ENCODE results near the gene SLC1A3. TPM values are rescaled to one million over a fixed set of nuclear protein-coding genes. Genes with fewer than 3 reads are reported as not detected.

SLC1A3 gene
- total and polyA plus RNA-seq, 2 of the 4 experiments (the other 2 are of a cell fraction), result 0.27 to 1.3 TPM

DNA sequence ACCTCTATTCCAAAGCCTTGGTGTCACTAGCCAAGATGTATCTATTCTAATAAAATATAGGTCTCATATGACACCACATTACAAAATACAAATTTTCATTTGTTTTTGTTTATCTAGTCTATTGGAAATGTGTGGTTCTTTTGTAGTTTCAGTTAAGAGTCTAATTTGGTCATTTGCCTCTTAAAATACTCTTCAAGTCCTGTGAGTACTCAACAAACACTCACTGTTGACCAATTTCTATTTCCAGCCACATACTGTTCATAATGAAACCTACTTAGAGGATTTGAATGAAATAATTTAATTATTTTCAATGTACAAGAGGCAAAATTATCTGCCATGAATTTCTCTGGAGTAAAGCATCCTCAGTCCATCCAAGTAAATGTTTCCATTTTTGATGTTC is 40.6 kb downstream of the SLC1A3 start:
- Histone ChIP-seq H2AK9ac (replicated peaks; ENCODE audit: low read depth, low read length, poor library complexity) (no peak overlapping the region), H3K27ac (ENCODE audit: insufficient read depth, low read length) (no peak overlapping the region), H3K18ac (ENCODE audit: low read depth, low read length) (no peak overlapping the region), H2AK5ac (ENCODE audit: low read depth, low read length) (no peak overlapping the region), H2AFZ (replicated peaks; ENCODE audit: low read length, poor library complexity) (no peak overlapping the region), H2BK20ac (ENCODE audit: low read depth, low read length) (no peak overlapping the region), H2BK120ac (ENCODE audit: low read depth, low read length) (no peak overlapping the region), H3K79me1 (ENCODE audit: low read depth in 1 of 2, low read length in 2 of 2) (no peaks in the 10 kb centered on the region), H3K36me3 (ENCODE audit: control insufficient read depth, insufficient read depth, low read length) (no peaks in the 10 kb centered on the region), H4K5ac (ENCODE audit: low read depth, low read length) (no peak overlapping the region), H3K56ac (ENCODE audit: extremely low read depth, insufficient read depth, low read length) (no peak overlapping the region), H3K27me3 (ENCODE audit: control insufficient read depth, insufficient read depth, low read length) (peaks cover 2% of the 10 kb centered on the region), H3K4me3 (ENCODE audit: insufficient read depth, low read depth, low read length) (no peak overlapping the region), H3K4me1 (ENCODE audit: control insufficient read depth, insufficient read depth, low read length) (0 out of 2 replicates have a peak, but pooled peaks cover 2% of the 10 kb centered on the region), H3K4ac (ENCODE audit: low read depth, low read length) (no peak overlapping the region), H4K91ac (ENCODE audit: insufficient read depth, low read depth, low read length) (no peak overlapping the region), H3K14ac (replicated peaks; ENCODE audit: low read depth, low read length) (no peak overlapping the region), H3K9me1 (ENCODE audit: insufficient read depth, low read length) (0 out of 2 replicates have a peak, but pooled peaks cover under 1% of the 10 kb centered on the region), H3K23ac (ENCODE audit: low read depth, low read length) (no peak overlapping the region), H4K8ac (ENCODE audit: low read depth in 2 of 2, low read length in 2 of 2) (no peak overlapping the region), H3K9ac (ENCODE audit: low read depth, low read length) (no peak overlapping the region), H4K20me1 (ENCODE audit: insufficient read depth, low read length) (no peaks in the 10 kb centered on the region), H3K4me2 (ENCODE audit: low read depth, low read length) (no peak overlapping the region), H3K9me3 (ENCODE audit: control insufficient read depth, insufficient read depth, low read length) (no peaks in the 10 kb centered on the region), H2BK15ac (ENCODE audit: low read depth, low read length) (no peak overlapping the region), H2BK5ac (ENCODE audit: low read depth, low read length, poor library complexity, severe bottlenecking) (no peak overlapping the region)
- ChIA-PET POLR2A (ENCODE audit: unreplicated experiment) (no interaction called here), CTCF (no interaction called here)
- in situ Hi-C loops (cut with MboI; ENCODE audit: low sequenced_read_pairs) (no loop called here), intact Hi-C loops (cut with micrococcal nuclease) (no loop called here), dilution Hi-C loops (cut with HindIII; ENCODE audit: low sequenced_read_pairs, unreplicated experiment) (no loop called here)
- no peak for DNase-seq
- no TSS peak for BruUV-seq (replicated peaks)
- TF ChIP-seq SMC3 (IDR thresholded peaks at IDR 0.05; ENCODE audit: low read depth, low read length) (no peak), RAD21 (IDR thresholded peaks at IDR 0.05; ENCODE audit: low read length) (no peak), NFE2L2 (IDR thresholded peaks at IDR 0.05; ENCODE audit: low read depth, low read length) (no peak), BHLHE40 (IDR thresholded peaks at IDR 0.05; ENCODE audit: low read depth, low read length) (no peak), CTCF (conservative IDR thresholded peaks at IDR 0.05; ENCODE audit: low read depth, low read length) (no peak), POLR2A (IDR thresholded peaks at IDR 0.05; ENCODE audit: low read depth, low read length) (no peak), RCOR1 (IDR thresholded peaks at IDR 0.05; ENCODE audit: insufficient replicate concordance, low read length) (no peak), MAFK (IDR thresholded peaks at IDR 0.05; ENCODE audit: low read depth, low read length) (no peak), RFX5 (IDR thresholded peaks at IDR 0.05; ENCODE audit: low read depth, low read length) (no peak)
- TF ChIP-seq, protein P1, sequence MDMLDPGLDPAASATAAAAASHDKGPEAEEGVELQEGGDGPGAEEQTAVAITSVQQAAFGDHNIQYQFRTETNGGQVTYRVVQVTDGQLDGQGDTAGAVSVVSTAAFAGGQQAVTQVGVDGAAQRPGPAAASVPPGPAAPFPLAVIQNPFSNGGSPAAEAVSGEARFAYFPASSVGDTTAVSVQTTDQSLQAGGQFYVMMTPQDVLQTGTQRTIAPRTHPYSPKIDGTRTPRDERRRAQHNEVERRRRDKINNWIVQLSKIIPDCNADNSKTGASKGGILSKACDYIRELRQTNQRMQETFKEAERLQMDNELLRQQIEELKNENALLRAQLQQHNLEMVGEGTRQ (IDR thresholded peaks at IDR 0.05; ENCODE audit: low read depth, low read length), result no peak
- no peak for ATAC-seq (ENCODE audit: low read depth)
